GM18511 (cell line): ENCODE measurements around the gene SPINK8.
"Not testable (repeated sequence)": the region's sequence is repeated elsewhere in the genome, so short reads cannot be mapped to it uniquely, and the experiment has no call there.

Source experiments
- ATAC-seq: cut with Tn5 transposase; IDR thresholded peaks from one replicate; pipeline ENCODE4 v1.9.1; 2021; ENCODE audit warnings: mild to moderate bottlenecking, moderate library complexity; ENCODE audit not compliant: unreplicated experiment

The SPINK8 gene

GRCh38 chr3:48333346-48334245 lies at the start of gene SPINK8:
Gene SPINK8 (minus strand): TSS chr3:48333661. CDS start chr3:48328341, 5,320 bp downstream.
- not testable (repeated sequence) for ATAC-seq

- no peak for ATAC-seq
These were observed 39.5 kb upstream of the SPINK8 start for GRCh38 chr3:48372862-48373435.

GRCh38 chr3:48372377-48372770 lies 38.9 kb upstream of the SPINK8 start:
- no peak for ATAC-seq

GRCh38 chr3:48371651-48372376 lies 38.4 kb upstream of the SPINK8 start, which contains the start of gene FBXW12:
Gene FBXW12 (plus strand): TSS chr3:48372219. CDS start chr3:48372768, 549 bp downstream.
- ATAC-seq: no peak

- ATAC-seq: no peak
These were observed 36.9 kb upstream of the SPINK8 start for GRCh38 chr3:48370333-48370713.

- ATAC-seq: no peak
These were observed 36.4 kb upstream of the SPINK8 start for GRCh38 chr3:48369693-48370332.

GRCh38 chr3:48367201-48367600 lies 33.7 kb upstream of the SPINK8 start:
- no peak for ATAC-seq

GRCh38 chr3:48364840-48365239 lies 31.4 kb upstream of the SPINK8 start:
- no peak for ATAC-seq

GRCh38 chr3:48361928-48362327 lies 28.5 kb upstream of the SPINK8 start:
- ATAC-seq: no peak

GRCh38 chr3:48356419-48356818 lies 23.0 kb upstream of the SPINK8 start:
- ATAC-seq: no peak

- no peak for ATAC-seq
These were observed 20.5 kb upstream of the SPINK8 start for GRCh38 chr3:48353987-48354386.

- no peak for ATAC-seq
These were observed 19.1 kb upstream of the SPINK8 start for GRCh38 chr3:48352546-48352945.

GRCh38 chr3:48347500-48347899 lies 14.0 kb upstream of the SPINK8 start:
- ATAC-seq: no peak

GRCh38 chr3:48345946-48346572 lies 12.6 kb upstream of the SPINK8 start:
- no peak for ATAC-seq

- ATAC-seq: no peak
These were observed 11.5 kb upstream of the SPINK8 start for GRCh38 chr3:48344867-48345507.

- no peak for ATAC-seq
These were observed 10.0 kb upstream of the SPINK8 start for GRCh38 chr3:48343432-48343831.

- no peak for ATAC-seq
These were observed 5.2 kb upstream of the SPINK8 start for GRCh38 chr3:48338635-48339034.

GRCh38 chr3:48337536-48337935 lies 4.1 kb upstream of the SPINK8 start:
- not testable (repeated sequence) for ATAC-seq

- ATAC-seq: not testable (repeated sequence)
These were observed 1.8 kb upstream of the SPINK8 start for GRCh38 chr3:48335286-48335685.

GRCh38 chr3:48334605-48335004 lies 1.1 kb upstream of the SPINK8 start:
- no peak for ATAC-seq
